Measurements from ENCODE around the gene SOS1.

GRCh38 chr2:39142904-39143605 is 22.2 kb upstream of the SOS1 start:
- TF ChIP-seq CTCF (IDR thresholded peaks at IDR 0.05) (no peak), USF1 (CRISPR knock-in tag; IDR thresholded peaks at IDR 0.05) (no peak), ZSCAN18 (CRISPR knock-in tag; IDR thresholded peaks at IDR 0.05) (no peak)

Measured in WTC11 (cell line).